Dermis microvascular lymphatic vessel endothelial cell (primary cell): ENCODE data around the gene OR8K3. TPM values are rescaled to one million over a fixed set of nuclear protein-coding genes. Genes with fewer than 3 reads are reported as not detected.

ENCODE experiments used
- DNase-seq, 2 donors: peaks; one replicate each; pipeline versions ENCODE4 v3.0.0 to v3.0.0-alpha.2; 2010; ENCODE audit warnings: low read depth in 2 of 2
- total RNA-seq: library from RNA; depleted of rRNA; stranded (reverse); fragments of >200 nt; gene quantifications from 2 replicates; pipeline ENCODE4 v1.2.1, GENCODE V29; 2014

Gene OR8K3
- not detected in 2 replicates for total RNA-seq

- no peak for DNase-seq
Measured at GRCh38 chr11:56314844-56315243, at the start of gene OR8K3. Gene OR8K3 (plus strand): TSS chr11:56315144. CDS start chr11:56318307, 3,163 bp downstream.

GRCh38 chr11:56271092-56271491 lies 43.9 kb upstream of the OR8K3 start:
- DNase-seq = no peak

GRCh38 chr11:56273854-56274253 lies 41.1 kb upstream of the OR8K3 start, which contains the start of gene OR5T1:
Gene OR5T1 (plus strand): TSS chr11:56274154. CDS start chr11:56275639, 1,485 bp downstream.
- DNase-seq = no peak

GRCh38 chr11:56292154-56292553 lies 22.8 kb upstream of the OR8K3 start, which contains the start of gene OR8H1:
Gene OR8H1 (minus strand): TSS chr11:56292254. CDS start chr11:56291062, 1,192 bp downstream.
- no peak for DNase-seq

GRCh38 chr11:56296898-56297297 lies 18.0 kb upstream of the OR8K3 start:
- DNase-seq = no peak

GRCh38 chr11:56307836-56308235 lies 7.1 kb upstream of the OR8K3 start:
- DNase-seq = no peak

- no peak for DNase-seq
Measured at GRCh38 chr11:56331861-56332491, 17.0 kb downstream of the OR8K3 start.

GRCh38 chr11:56333156-56333555 lies 18.2 kb downstream of the OR8K3 start:
- no peak for DNase-seq

GRCh38 chr11:56340289-56340688 lies 25.3 kb downstream of the OR8K3 start:
- no peak for DNase-seq

GRCh38 chr11:56345739-56346138 lies 30.8 kb downstream of the OR8K3 start, which contains the start of gene OR8K1:
Gene OR8K1 (plus strand): TSS chr11:56346039. CDS start chr11:56346039, 0 bp downstream.
- no peak for DNase-seq

- no peak for DNase-seq
Measured at GRCh38 chr11:56353991-56354390, 39.0 kb downstream of the OR8K3 start, which contains the start of gene OR8J1. Gene OR8J1 (plus strand): TSS chr11:56354291. CDS start chr11:56360247, 5,956 bp downstream.

Other genes with a start within 250 kb of the OR8K3 start
- gene OR8I2, start 221.8 kb upstream of the OR8K3 start, total RNA-seq = not detected in 2 replicates
- not detected in 2 replicates for gene OR8H2, start 211.5 kb upstream of the OR8K3 start, total RNA-seq
- not detected in 2 replicates for gene OR8H3, start 192.8 kb upstream of the OR8K3 start, total RNA-seq
- not detected in 2 replicates for gene OR8J3, start 174.9 kb upstream of the OR8K3 start, total RNA-seq
- not detected in 2 replicates for gene OR8K5, start 154.8 kb upstream of the OR8K3 start, total RNA-seq
- gene OR5J2, start 138.5 kb upstream of the OR8K3 start, total RNA-seq = not detected in 2 replicates
- gene OR5T2, start 80.9 kb upstream of the OR8K3 start, total RNA-seq = not detected in 2 replicates
- not detected in 2 replicates for gene OR5T3, start 62.9 kb upstream of the OR8K3 start, total RNA-seq
- gene OR5T1, start 41.0 kb upstream of the OR8K3 start, total RNA-seq = not detected in 2 replicates
- not detected in 2 replicates for gene OR8H1, start 22.9 kb upstream of the OR8K3 start, total RNA-seq
- not detected in 2 replicates for gene OR8K1, start 30.9 kb downstream of the OR8K3 start, total RNA-seq
- not detected in 2 replicates for gene OR8J1, start 39.1 kb downstream of the OR8K3 start, total RNA-seq
- gene OR8U1, start 60.5 kb downstream of the OR8K3 start, total RNA-seq = not detected in 2 replicates
- not detected in 2 replicates for gene OR5AL1, start 97.6 kb downstream of the OR8K3 start, total RNA-seq
- gene OR5M3, start 158.2 kb downstream of the OR8K3 start, total RNA-seq = not detected in 2 replicates
- not detected in 2 replicates for gene OR5M8, start 176.2 kb downstream of the OR8K3 start, total RNA-seq
- not detected in 2 replicates for gene OR5M11, start 228.1 kb downstream of the OR8K3 start, total RNA-seq